GDM1 (cell line): ENCODE results near the gene OR6Q1.
"Not testable (repeated sequence)": the region's sequence is repeated elsewhere in the genome, so short reads cannot be mapped to it uniquely, and the experiment has no call there.

Source experiments
- DNase-seq: peaks from one replicate; lab custom pipeline; 2025; lab: John Stamatoyannopoulos, UW

Gene OR6Q1

GRCh38 chr11:58030653-58031052 lies at the start of gene OR6Q1:
Gene OR6Q1, plus strand, starts transcription at chr11:58030953. Its CDS starts 0 bp downstream, at chr11:58030953.
- DNase-seq, result no peak

DNA sequence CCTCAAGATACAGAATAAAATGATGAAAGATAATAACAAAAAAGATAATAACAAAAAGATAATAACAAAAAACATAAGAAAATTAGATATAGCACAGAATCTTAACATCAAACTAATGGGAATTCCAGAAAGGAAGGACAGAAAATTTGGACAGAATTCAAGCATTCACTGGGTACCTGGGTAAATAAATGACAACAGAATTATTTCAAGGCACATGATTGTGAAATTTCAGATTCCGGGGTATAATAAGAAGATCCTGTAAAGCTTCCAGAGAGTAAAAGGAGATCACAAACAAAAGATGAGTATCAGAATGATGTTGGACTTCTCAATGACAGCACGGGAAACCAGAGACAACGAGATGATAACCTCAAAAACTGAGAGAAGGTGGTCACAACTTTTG lies 49.2 kb upstream of the OR6Q1 start:
- DNase-seq, result no peak

DNA sequence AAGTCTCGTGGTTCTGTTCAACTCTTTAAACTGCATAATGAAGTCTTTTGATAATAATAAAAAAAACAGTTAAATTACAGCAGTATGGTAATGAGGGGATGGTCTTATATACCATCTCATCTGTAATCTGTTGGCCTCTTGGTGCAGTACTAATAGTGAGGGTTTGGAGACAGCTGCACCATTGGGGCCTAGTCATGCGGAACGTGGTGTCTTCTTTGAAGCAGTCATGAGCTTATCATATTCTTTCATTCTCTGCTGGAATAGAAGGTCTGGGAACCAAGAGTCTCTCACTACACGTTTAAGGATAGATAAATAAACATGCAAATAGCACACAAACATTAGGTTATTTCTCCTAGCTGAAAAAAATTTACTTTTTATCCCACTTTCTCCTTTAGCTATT lies 48.0 kb upstream of the OR6Q1 start:
- DNase-seq, result no peak

DNA sequence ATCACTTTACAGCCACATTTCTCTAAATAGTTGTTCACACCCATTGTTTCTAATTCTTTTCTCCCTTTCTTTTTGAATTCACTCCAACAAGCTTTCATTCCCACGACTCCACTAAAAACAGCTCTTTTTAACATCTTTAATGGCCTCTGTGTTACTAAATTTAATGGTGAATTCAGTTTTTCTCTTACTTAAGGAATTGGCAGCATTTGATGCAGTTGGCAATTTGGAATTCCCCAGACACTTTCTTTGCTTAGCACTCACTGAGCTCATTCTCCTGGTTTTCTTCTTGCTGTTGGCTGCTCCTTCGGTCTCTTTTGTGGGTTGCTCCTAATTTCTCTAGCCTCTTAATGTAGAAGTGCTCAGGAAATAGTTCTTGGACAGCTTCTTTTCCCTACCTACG lies 47.6 kb upstream of the OR6Q1 start:
- no peak for DNase-seq

GRCh38 chr11:57999523-57999922 lies 31.2 kb upstream of the OR6Q1 start:
- DNase-seq, result not testable (repeated sequence)

DNA sequence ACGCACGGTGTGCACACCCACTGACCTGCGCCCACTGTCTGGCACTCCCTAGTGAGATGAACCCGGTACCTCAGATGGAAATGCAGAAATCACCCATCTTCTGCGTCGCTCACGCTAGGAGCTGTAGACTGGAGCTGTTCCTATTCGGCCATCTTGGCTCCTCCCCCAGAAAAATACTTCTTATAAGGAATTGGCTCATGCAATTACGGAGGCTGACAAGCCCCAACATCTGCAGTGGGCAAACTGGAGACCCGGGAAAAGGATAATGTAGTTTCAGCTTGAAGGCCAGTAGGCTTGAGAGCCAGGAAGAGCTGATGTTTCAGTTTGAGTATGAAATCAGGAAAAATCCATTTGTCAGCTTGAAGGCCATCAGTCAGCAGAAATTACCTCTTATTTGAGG lies 30.7 kb upstream of the OR6Q1 start:
- not testable (repeated sequence) for DNase-seq

- DNase-seq, result no peak
These were observed 30.1 kb upstream of the OR6Q1 start for GRCh38 chr11:58000699-58001098.

GRCh38 chr11:58003036-58003435 lies 27.7 kb upstream of the OR6Q1 start:
- no peak for DNase-seq

DNA sequence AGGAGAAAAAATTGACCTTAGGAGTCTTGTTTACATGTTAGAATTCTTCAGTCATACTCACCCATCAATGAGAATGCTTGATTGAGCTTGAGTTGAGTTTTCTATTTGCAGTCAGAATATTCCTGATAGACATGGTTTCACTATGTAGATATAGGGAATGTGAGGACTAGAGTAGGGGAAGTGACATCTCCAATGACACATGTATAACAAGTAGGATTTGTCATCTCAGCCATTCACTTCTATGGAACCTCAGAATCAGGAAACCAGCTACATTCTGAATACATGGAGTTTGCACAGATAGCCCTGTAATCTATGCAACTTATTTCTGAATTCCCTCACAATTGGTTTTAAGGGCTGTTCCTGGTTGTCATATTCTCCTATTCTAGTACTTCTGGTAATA lies 27.2 kb upstream of the OR6Q1 start:
- no peak for DNase-seq

DNA sequence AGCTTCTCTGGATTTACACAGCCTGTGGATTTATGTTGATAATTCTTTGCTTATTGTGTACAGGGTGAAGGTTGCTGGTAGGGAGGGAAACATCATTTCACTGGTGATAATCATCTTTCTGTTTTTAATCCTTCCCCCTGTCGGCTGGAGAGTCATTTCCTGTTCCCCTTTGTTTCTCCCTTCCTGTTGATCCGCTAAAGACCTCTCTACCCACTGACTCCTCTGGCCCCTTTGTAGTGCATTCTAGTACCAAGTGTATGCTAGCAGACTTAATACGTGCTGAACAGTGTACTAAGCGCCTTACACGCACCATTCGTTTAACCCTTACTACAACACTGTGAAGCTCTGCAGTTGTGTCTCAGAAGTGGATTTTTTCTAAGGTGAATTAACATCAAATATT lies 26.1 kb upstream of the OR6Q1 start:
- DNase-seq, result no peak

GRCh38 chr11:58006940-58007339 lies 23.8 kb upstream of the OR6Q1 start:
- no peak for DNase-seq

- DNase-seq, result no peak
These were observed 19.0 kb upstream of the OR6Q1 start for GRCh38 chr11:58011771-58012170.

DNA sequence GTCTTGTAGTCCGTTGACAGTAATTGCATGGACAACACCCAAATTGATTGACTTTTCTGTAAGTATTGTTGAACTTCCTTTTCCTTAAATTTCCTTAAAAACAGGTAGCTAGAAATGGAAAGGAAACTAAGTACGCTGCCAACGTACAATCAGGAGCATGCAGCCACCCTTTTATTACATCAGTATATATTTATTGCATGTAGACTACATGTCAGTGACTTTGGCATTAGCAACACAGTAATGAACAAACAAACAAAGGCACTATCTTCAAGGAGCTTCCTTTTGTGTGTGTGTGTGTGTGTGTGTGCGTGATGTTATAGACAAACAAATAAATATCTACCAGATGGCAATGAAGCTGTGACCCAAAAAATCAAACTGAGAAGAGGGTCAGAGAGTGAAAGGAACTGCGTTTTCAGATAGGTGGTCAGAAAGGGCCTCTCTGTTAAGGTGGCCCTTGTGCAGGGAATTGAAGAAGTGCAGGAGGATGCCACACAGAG lies 7.3 kb upstream of the OR6Q1 start, which contains the start of gene OR9Q1:
Gene OR9Q1 (plus strand): TSS at position 447 of the 497 bp plus-strand sequence. CDS start 155,564 bp downstream, outside the sequence.
- no peak for DNase-seq

- DNase-seq, result no peak
These were observed 6.1 kb upstream of the OR6Q1 start for GRCh38 chr11:58024601-58025091.

DNA sequence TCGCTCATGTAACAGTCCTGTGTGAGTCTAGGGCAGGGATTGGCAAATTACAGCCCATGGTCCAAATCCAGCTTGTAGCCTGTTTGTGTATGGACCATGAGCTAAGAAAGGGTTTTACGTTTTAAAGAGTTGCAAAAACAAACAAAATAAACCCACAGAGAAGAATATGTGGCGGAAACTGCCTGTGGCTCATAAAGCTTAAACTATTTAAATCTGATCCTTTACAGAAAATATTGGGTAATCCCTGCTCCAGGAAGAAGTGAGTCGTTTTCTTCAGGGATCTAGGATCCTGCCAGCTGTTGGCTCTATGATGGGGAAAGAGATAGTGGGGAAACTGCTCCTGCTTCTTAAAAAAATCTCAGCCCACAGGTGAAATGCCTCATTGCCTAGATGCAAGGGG lies 3.4 kb upstream of the OR6Q1 start:
- no peak for DNase-seq

DNA sequence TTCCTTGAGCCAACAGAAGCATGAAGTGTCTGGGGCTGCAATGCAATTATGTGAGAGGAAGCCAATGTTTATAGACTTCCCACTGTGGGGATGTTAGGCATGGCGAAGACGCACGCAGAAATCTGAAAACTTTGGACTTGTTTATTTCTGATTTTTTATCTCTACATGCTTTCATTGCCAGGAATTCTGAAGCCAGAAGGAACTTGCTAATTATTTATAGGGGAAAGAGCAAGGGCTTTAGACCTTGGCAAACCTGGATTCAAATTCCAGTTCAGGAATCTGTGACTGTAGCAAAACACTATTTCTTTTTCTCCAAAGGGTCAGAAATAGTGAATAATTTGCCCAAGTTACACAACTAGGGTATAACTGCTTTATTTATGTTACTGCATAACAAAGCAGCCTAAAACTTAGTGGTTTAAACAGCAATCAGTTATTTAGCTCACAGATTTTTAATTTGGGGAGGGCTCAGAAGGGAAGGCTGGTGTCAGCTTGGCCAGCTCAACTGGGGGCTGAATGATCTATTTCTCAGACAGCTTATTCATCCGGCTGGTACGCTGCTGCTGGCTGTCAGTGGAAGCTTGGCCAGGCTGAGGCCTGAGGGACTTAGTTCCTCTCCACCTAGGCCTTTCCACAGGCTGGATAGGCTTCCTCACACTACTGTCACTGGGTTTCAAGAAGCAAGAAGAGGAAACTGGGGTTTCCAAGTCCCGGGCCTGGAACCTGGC lies 1.9 kb upstream of the OR6Q1 start:
- no peak for DNase-seq

- DNase-seq, result no peak
These were observed 3.7 kb downstream of the OR6Q1 start for GRCh38 chr11:58034471-58034870.

DNA sequence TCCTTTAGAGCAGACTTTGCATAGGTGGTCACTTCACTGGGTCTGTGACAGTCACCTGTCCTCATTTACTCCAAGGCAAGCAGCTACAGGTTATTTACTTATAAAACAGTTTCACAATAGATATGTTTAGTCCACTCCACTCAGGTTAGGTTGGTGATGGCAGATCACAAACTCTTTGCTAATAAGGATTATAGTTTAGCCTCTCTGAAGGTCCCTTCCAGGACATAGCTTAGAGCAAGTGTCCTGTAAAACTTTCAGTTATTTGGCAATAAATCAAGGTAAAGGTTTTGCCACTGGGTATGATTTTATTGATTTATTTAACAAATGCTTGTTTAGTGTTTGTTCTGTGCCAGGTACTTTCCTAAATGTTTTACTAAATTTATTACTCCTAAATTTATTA lies 8.8 kb downstream of the OR6Q1 start:
- no peak for DNase-seq

DNA sequence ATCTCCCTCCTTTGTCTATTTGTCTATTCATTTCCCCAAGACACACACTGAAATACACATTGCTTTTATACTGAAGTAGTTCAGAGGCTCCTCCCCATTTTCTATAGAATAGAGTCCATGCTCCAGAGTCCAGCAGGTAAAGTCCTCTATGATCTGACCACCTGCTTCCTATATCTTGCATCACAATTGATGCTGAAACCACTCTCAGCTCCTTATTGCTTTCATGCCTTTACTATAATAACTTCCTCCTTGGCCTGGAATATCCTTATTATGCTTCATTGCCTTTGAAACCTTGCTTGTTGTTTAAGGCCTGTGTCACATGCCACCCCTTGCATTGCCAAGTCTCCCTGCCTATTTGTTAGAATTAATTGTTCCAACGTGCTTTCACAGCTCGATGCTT lies 12.6 kb downstream of the OR6Q1 start:
- DNase-seq, result no peak

DNA sequence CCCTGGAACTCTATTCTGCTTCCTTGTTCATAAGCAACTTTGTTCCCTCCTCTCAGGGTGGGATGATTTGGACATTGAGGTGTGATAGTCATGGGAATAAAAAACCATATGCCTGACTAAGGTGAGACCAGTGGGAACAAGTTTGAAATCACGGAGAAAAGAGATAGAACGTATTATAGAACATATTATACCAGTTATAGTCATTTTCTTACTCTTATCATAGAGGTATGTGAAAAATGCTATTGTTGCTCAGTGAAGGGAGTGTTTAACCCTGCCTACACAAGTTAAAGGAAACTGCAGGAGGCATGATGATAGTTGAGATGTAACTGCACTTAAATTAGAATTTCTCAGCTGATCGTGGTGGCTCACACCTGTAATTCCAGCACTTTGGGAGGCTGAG lies 15.5 kb downstream of the OR6Q1 start:
- no peak for DNase-seq

GRCh38 chr11:58047818-58048217 lies 17.1 kb downstream of the OR6Q1 start:
- no peak for DNase-seq

- DNase-seq, result no peak
These were observed 25.2 kb downstream of the OR6Q1 start for GRCh38 chr11:58055806-58056401.

GRCh38 chr11:58057481-58057880 lies 26.7 kb downstream of the OR6Q1 start:
- DNase-seq, result no peak
